Measurements from ENCODE around the gene PAK2. TPM values are rescaled to one million over a fixed set of nuclear protein-coding genes. Genes with fewer than 3 reads are reported as not detected.
"Not testable (repeated sequence)": the region's sequence is repeated elsewhere in the genome, so short reads cannot be mapped to it uniquely, and the experiment has no call there.

PAK2 gene
- total RNA-seq, 2 experiments from 2014 or later, result 36.2 to 41.7 TPM

GRCh38 chr3:196843435-196844110 is 103.9 kb downstream of the PAK2 start:
- no peaks in the 10 kb centered on the region for H3K9me3 Mint-ChIP-seq
- Histone ChIP-seq H3K36me3 (ENCODE audit: insufficient read depth, low read length) (no peaks in the 10 kb centered on the region), H3K27ac (ENCODE audit: low read depth in 1 of 2, low read length in 2 of 2) (no peak overlapping the region), H3K27me3 (ENCODE audit: control insufficient read depth in 1 of 2, insufficient read depth in 2 of 2, low read length in 2 of 2) (no peaks in the 10 kb centered on the region), H3K9me3 (ENCODE audit: control insufficient read depth in 1 of 2, insufficient read depth in 1 of 2, low read length in 2 of 2) (no peaks in the 10 kb centered on the region), H3K4me3 (ENCODE audit: low read length) (no peak overlapping the region), H3K4me1 (ENCODE audit: insufficient read depth, low read length) (no peaks in the 10 kb centered on the region)
- POLR2A ChIA-PET, result interaction anchor here (1.2 kb wide), 1 partner anchor 24 kb away, joined by 3 read pairs; the partner anchor contains the start of gene SENP5
- no peaks in the 10 kb centered on the region for H3K4me1 Mint-ChIP-seq (ENCODE audit: low read depth)
- no peak for ATAC-seq (ENCODE audit: poor library complexity)
- no peak for TF ChIP-seq CTCF (IDR thresholded peaks at IDR 0.05)
- no peaks in the 10 kb centered on the region for H3K36me3 Mint-ChIP-seq (ENCODE audit: low read depth)
- H3K4me3 Mint-ChIP-seq, result no peak overlapping the region
- no peak overlapping the region for H3K27ac Mint-ChIP-seq
- no peaks in the 10 kb centered on the region for H3K27me3 Mint-ChIP-seq
- intact Hi-C loops (cut with DNase I, micrococcal nuclease), result no loop called here
- CTCF ChIA-PET, result no interaction called here
- DNase-seq, result no peak

- H3K4me3 Mint-ChIP-seq; intact Hi-C loops (cut with DNase I, micrococcal nuclease); H3K4me1 ChIP-seq (ENCODE audit: insufficient read depth, low read length); H3K4me3 ChIP-seq (ENCODE audit: low read length); DNase-seq; ATAC-seq (ENCODE audit: poor library complexity); H3K4me1 Mint-ChIP-seq (ENCODE audit: low read depth); H3K27me3 ChIP-seq (ENCODE audit: control insufficient read depth in 1 of 2, insufficient read depth in 2 of 2, low read length in 2 of 2); H3K27me3 Mint-ChIP-seq; CTCF ChIA-PET; H3K36me3 Mint-ChIP-seq (ENCODE audit: low read depth); H3K36me3 ChIP-seq (ENCODE audit: insufficient read depth, low read length); H3K27ac Mint-ChIP-seq; H3K27ac ChIP-seq (ENCODE audit: low read depth in 1 of 2, low read length in 2 of 2); H3K9me3 ChIP-seq (ENCODE audit: control insufficient read depth in 1 of 2, insufficient read depth in 1 of 2, low read length in 2 of 2); H3K9me3 Mint-ChIP-seq: not testable (repeated sequence)
- POLR2A ChIA-PET, result interaction anchor here (1.2 kb wide), 1 partner anchor 23 kb away, joined by 3 read pairs; the partner anchor contains the start of gene SENP5
Measured at GRCh38 chr3:196844235-196845219, 104.9 kb downstream of the PAK2 start.

GRCh38 chr3:196848375-196848774 is 108.7 kb downstream of the PAK2 start:
- H3K4me1 Mint-ChIP-seq (ENCODE audit: low read depth); H3K4me3 ChIP-seq (ENCODE audit: low read length); H3K36me3 Mint-ChIP-seq (ENCODE audit: low read depth); H3K27me3 ChIP-seq (ENCODE audit: control insufficient read depth in 1 of 2, insufficient read depth in 2 of 2, low read length in 2 of 2); CTCF ChIA-PET; DNase-seq; H3K36me3 ChIP-seq (ENCODE audit: insufficient read depth, low read length); H3K27ac Mint-ChIP-seq; H3K27me3 Mint-ChIP-seq; H3K9me3 Mint-ChIP-seq; H3K27ac ChIP-seq (ENCODE audit: low read depth in 1 of 2, low read length in 2 of 2); intact Hi-C loops (cut with DNase I, micrococcal nuclease); H3K9me3 ChIP-seq (ENCODE audit: control insufficient read depth in 1 of 2, insufficient read depth in 1 of 2, low read length in 2 of 2); H3K4me3 Mint-ChIP-seq; ATAC-seq (ENCODE audit: poor library complexity); H3K4me1 ChIP-seq (ENCODE audit: insufficient read depth, low read length): not testable (repeated sequence)
- POLR2A ChIA-PET, result interaction anchor here (0.7 kb wide), 1 partner anchor 1102 kb away, joined by 3 read pairs; no protein-coding TSS in a partner anchor

GRCh38 chr3:196849180-196849741 is 109.6 kb downstream of the PAK2 start:
- Histone ChIP-seq H3K4me3 (ENCODE audit: low read length) (no peak overlapping the region), H3K9me3 (ENCODE audit: control insufficient read depth in 1 of 2, insufficient read depth in 1 of 2, low read length in 2 of 2) (no peaks in the 10 kb centered on the region), H3K27ac (ENCODE audit: low read depth in 1 of 2, low read length in 2 of 2) (no peak overlapping the region), H3K4me1 (ENCODE audit: insufficient read depth, low read length) (no peaks in the 10 kb centered on the region), H3K36me3 (ENCODE audit: insufficient read depth, low read length) (no peaks in the 10 kb centered on the region), H3K27me3 (ENCODE audit: control insufficient read depth in 1 of 2, insufficient read depth in 2 of 2, low read length in 2 of 2) (peaks cover 0 to 3% of the 10 kb centered on the region in 2 experiments)
- Mint-ChIP-seq H3K9me3 (no peaks in the 10 kb centered on the region), H3K27ac (no peak overlapping the region), H3K27me3 (no peaks in the 10 kb centered on the region), H3K4me1 (ENCODE audit: low read depth) (no peaks in the 10 kb centered on the region), H3K36me3 (ENCODE audit: low read depth) (no peaks in the 10 kb centered on the region), H3K4me3 (no peak overlapping the region)
- DNase-seq (no peak), ATAC-seq (ENCODE audit: poor library complexity) (no peak)
- ChIA-PET POLR2A (no interaction called here), CTCF (no interaction called here)
- intact Hi-C loops (cut with DNase I, micrococcal nuclease), result no loop called here
- no peak for TF ChIP-seq CTCF (IDR thresholded peaks at IDR 0.05)

- H3K4me1 ChIP-seq (ENCODE audit: insufficient read depth, low read length); H3K36me3 ChIP-seq (ENCODE audit: insufficient read depth, low read length); DNase-seq; H3K27me3 Mint-ChIP-seq; intact Hi-C loops (cut with DNase I, micrococcal nuclease); H3K36me3 Mint-ChIP-seq (ENCODE audit: low read depth); H3K4me3 ChIP-seq (ENCODE audit: low read length); ATAC-seq (ENCODE audit: poor library complexity); H3K27ac ChIP-seq (ENCODE audit: low read depth in 1 of 2, low read length in 2 of 2); H3K9me3 Mint-ChIP-seq; H3K27me3 ChIP-seq (ENCODE audit: control insufficient read depth in 1 of 2, insufficient read depth in 2 of 2, low read length in 2 of 2); H3K9me3 ChIP-seq (ENCODE audit: control insufficient read depth in 1 of 2, insufficient read depth in 1 of 2, low read length in 2 of 2); H3K4me1 Mint-ChIP-seq (ENCODE audit: low read depth); H3K4me3 Mint-ChIP-seq; H3K27ac Mint-ChIP-seq: not testable (repeated sequence)
- ChIA-PET CTCF (interaction anchor here (1.3 kb wide), 1 partner anchor 108 kb away, joined by 4 read pairs; no protein-coding TSS in a partner anchor), POLR2A (interaction anchor here (1.3 kb wide), 1 partner anchor 79 kb away, joined by 3 read pairs; the partner anchor contains the start of gene NCBP2)
Measured at GRCh38 chr3:196863000-196863399, 123.3 kb downstream of the PAK2 start.

All from CD4-positive, alpha-beta T cell (primary cell).